ENCODE results near the gene P3H3.
"Not testable (repeated sequence)": the region's sequence is repeated elsewhere in the genome, so short reads cannot be mapped to it uniquely, and the experiment has no call there.

The P3H3 gene

DNA sequence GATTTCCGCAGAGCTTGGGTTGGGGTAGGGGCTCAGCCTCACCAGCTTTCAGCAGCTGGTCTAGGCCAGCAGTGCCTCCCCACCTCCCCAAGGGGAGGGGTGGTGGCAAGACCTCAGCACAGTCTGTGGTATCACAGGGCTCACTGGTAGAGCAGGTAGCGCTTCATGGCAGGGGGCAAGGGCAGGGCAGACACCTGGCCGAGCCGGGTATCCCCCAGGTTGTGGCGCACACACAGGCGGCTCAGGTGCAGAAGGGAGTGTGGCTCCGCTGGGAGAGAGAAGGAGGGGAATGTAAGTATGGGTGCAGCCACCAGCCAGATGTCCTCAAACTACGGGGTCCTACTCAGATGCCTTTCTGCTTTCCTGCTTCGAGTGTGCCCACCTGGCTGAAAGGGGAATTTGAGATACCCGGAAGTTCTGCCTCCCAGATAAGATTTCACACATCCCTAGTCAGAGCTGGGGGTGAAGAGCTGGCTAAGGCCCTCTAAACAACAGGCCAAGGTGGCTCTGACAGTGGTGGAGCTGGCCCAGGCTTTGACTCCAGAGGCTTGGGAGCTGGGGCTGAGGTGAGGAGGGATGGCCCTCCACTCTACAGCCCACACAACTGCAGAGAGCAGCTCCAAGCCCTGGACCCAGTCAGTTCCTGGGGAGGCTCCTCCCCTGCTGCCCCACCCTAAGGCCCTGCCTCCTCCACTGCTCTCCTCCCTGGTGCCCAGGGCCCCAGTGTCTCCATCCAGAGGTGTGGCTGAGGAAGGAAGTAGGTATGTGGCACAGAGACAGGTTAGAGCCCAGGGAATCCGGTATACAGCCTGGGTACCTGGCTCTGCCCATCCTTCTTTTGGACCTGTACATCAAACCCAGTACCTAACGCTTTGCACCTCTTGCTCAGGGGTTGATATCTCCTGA is 43.1 kb downstream of the P3H3 start:
- H3K4me3 ChIP-seq (ENCODE audit: low read depth, low read length) = peak overlapping the region; percentile 96

DNA sequence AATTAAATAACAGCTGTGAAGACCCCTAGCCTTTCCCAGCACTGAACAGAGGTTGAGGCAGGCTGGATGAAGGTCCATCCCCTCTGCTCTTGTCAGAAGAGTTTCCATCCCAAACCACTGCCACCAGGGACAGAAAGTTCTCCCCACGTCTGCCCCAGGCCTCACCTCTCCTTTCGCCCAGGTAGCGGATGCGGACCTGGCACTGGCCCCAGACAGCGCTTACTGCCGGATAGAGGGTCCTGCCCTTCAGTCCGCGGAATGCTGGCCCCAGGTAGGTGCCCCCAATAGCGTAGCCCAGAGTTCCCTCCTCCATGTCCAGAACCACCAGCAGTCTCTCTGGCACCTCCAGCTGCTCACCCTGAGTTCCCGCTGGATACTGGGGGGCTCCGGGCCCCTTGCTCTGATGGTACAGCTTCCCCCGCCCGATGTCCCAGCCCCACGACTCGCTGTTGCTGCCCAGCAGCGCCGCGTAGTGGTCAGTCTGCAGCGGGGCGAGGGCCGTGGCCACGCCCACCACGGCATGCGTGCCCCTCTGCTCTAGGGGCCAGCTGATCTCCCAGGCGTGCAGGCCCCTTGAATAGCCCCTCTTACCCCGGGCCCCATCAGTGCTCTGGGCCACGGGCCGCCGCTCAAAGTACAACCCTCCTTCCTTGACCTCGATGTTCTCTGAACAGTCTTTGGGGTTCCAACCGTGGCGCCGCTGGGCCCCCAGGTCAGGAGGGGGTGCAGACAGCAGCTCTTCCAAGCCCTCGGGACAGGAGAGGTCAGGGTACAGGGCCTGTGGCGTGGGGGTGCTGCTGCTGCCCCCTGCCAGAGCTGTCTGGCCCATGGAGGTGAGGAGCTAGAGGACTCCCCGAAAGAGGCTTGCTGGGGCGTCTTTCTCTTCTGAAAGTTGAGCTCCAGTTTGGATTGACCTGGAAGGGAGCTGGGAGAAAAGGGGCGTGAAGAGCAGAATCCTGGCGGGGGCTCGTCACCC is 44.2 kb downstream of the P3H3 start:
- TF ChIP-seq, protein P1, sequence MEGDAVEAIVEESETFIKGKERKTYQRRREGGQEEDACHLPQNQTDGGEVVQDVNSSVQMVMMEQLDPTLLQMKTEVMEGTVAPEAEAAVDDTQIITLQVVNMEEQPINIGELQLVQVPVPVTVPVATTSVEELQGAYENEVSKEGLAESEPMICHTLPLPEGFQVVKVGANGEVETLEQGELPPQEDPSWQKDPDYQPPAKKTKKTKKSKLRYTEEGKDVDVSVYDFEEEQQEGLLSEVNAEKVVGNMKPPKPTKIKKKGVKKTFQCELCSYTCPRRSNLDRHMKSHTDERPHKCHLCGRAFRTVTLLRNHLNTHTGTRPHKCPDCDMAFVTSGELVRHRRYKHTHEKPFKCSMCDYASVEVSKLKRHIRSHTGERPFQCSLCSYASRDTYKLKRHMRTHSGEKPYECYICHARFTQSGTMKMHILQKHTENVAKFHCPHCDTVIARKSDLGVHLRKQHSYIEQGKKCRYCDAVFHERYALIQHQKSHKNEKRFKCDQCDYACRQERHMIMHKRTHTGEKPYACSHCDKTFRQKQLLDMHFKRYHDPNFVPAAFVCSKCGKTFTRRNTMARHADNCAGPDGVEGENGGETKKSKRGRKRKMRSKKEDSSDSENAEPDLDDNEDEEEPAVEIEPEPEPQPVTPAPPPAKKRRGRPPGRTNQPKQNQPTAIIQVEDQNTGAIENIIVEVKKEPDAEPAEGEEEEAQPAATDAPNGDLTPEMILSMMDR (IDR thresholded peaks at IDR 0.05; ENCODE audit: insufficient read depth, low read depth, low read length, missing control alignments) = peak; percentile 96
- DNase-seq (ENCODE audit: low read depth) = peak; percentile 88
- peak overlapping the region; percentile 96 for H3K4me3 ChIP-seq (ENCODE audit: low read depth, low read length)

More for the DNA sequence above, 43.1 kb downstream of the P3H3 start:
- peak; percentile 55 for DNase-seq (ENCODE audit: low read depth)
- TF ChIP-seq, protein P1 (IDR thresholded peaks at IDR 0.05; ENCODE audit: insufficient read depth, low read depth, low read length, missing control alignments) = no peak

DNA sequence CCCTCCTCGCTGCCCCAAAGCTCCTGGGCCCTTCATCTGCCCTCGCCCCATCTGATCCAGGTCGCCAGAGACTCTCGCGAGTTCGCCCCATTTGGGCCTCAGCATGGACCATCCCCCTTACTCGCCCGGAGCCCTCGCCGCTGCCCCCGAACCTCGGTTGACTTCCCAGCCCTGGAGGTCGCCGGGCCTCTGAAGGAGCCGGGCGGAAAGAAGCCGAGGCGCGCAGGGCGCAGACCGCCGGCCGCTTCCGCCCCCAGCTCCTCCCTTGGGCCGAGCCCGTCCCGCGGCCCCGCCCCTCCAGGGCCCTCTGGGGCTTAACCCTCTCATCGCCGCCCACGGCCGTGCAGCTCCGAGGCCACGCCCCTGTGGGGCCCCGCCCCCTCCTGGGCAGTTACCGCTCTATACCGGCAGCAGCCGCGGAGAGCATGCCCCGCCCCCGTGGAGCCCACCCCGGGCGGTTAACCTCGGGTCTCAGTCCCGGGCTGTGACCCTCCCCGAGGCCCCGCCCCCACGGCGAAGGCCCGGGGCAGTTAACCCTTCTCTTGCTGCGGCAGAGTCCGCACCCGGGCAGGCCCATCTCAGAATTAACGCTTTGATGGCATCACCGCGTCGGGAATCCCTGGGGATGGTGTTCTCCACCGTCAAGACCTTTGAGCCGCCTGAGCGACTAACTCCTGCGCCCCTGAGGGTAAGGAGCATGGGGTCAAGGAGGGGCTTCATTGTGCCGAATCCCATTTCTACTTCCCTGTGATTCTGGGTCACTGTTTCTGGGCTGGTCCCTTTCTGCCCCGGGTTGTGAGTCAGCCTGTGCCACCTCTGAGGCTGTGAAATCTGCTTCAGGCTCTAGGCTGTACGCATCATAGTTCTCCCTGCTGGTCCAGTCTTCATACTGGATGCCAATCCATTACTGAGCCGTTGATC is 45.1 kb downstream of the P3H3 start, which contains the start of gene SPSB2:
SPSB2 (minus strand) TSS at position 210 of the 921 bp plus-strand sequence. CDS start 402 bp downstream, outside the sequence.
- TF ChIP-seq, protein P1 (IDR thresholded peaks at IDR 0.05; ENCODE audit: insufficient read depth, low read depth, low read length, missing control alignments) = no peak
- H3K4me3 ChIP-seq (ENCODE audit: low read depth, low read length) = peak within 1 kb of the TSS; percentile 96

DNA sequence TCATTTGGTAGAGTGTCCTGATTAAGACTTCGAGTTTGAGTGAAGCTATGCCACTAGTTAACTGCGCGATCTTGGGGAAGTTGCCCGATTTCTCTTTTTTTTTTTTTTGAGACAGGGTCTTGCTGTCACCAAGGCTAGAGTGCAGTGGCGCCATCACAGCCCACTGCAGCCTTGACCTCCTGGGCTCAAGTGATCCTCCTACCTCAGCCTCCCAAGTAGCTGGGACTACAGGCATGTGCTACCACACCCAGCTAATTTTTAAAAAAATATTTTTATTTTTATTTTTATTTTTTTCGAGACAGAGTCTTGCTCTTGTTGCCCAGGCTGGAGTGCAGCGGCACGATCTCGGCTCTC is 45.8 kb downstream of the P3H3 start:
- DNase-seq (ENCODE audit: low read depth) = not testable (repeated sequence)
- peak overlapping the region; percentile 96 for H3K4me3 ChIP-seq (ENCODE audit: low read depth, low read length)

More for the DNA sequence above, 45.1 kb downstream of the P3H3 start, which contains the start of gene SPSB2:
- peak; percentile 98 for DNase-seq (ENCODE audit: low read depth)

DNA sequence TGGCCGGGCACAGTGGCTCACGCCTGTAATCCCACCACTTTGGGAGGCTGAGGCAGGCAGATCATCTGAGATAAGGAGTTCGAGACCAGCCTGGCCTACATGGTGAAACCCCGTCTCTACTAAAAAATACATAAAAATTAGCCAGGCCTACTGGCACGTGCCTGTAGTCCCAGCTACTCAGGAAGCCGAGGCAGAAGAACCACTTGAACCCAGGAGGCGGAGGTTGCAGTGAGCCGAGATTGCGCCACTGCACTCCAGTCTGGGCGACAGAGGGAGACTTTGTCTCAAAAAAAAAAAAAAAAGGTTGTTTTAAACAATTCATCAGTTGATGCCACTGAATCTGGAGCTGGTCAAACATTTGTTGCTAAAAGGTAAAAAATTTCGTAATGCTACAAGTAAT is 51.6 kb downstream of the P3H3 start:
- not testable (repeated sequence) for DNase-seq (ENCODE audit: low read depth); H3K4me3 ChIP-seq (ENCODE audit: low read depth, low read length)

DNA sequence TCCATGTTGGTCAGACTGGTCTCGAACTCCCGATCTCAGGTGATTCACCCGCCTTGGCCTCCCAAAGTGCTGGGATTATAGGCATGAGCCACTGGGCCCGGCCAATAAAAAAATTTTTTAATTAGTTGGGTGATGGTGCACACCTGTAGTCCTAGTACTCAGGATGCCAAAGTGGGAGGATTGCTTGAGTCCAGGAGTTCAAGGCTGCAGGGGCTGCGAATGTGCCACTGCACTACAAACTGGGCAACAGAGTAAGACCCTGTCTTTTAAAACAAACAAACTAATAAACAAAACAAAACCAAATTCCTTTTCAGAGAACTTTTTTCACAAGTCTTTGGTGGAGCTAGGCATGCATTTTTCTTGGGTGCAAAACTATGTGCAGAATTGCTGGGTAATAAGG is 55.0 kb downstream of the P3H3 start:
- DNase-seq (ENCODE audit: low read depth) = no peak
- no peak overlapping the region for H3K4me3 ChIP-seq (ENCODE audit: low read depth, low read length)
- TF ChIP-seq, protein P1 (IDR thresholded peaks at IDR 0.05; ENCODE audit: insufficient read depth, low read depth, low read length, missing control alignments) = no peak

DNA sequence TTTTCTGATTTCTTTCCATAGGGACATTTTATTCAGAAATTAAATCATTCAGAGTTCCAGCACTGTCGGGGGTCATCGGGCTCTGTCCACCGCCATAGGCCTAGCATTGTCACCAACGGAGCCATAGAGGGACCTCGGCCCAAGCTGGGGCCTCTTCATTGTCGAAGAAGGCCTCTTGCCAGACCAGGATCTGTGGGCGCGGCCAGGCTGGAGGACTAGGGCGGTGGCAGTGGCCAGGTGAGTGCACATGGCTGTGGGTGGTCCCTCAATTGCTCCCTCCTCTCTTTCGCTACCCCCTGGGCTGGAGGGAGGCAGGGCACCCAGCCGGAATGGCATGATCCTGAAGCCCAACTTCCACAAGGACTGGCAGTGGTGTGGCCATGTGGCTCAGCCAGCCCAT is 55.5 kb downstream of the P3H3 start:
- TF ChIP-seq, protein P1 (IDR thresholded peaks at IDR 0.05; ENCODE audit: insufficient read depth, low read depth, low read length, missing control alignments) = no peak
- no peak overlapping the region for H3K4me3 ChIP-seq (ENCODE audit: low read depth, low read length)
- DNase-seq (ENCODE audit: low read depth) = no peak
